B cell (primary cell): Measurements from ENCODE around the gene LALBA.

ENCODE experiments used
- CTCF ChIP-seq: fragments of 200-600 bp; IDR thresholded peaks from one replicate; pipeline ENCODE4 v1.8.0; 2022; ENCODE audit warnings: antibody characterized with exemption, mild to moderate bottlenecking
- EZH2 ChIP-seq: IDR thresholded peaks from 2 replicates; pipeline ENCODE4 v1.6.1; 2012; ENCODE audit warnings: borderline replicate concordance, low read depth, mild to moderate bottlenecking, moderate library complexity, low read length; ENCODE audit not compliant: insufficient read depth, poor library complexity, severe bottlenecking

GRCh38 chr12:48567731-48568130 lies 2.1 kb downstream of the LALBA start:
- TF ChIP-seq EZH2: no peak
- no peak for TF ChIP-seq CTCF
